ENCODE measurements around the gene TGFBR1.

DNA sequence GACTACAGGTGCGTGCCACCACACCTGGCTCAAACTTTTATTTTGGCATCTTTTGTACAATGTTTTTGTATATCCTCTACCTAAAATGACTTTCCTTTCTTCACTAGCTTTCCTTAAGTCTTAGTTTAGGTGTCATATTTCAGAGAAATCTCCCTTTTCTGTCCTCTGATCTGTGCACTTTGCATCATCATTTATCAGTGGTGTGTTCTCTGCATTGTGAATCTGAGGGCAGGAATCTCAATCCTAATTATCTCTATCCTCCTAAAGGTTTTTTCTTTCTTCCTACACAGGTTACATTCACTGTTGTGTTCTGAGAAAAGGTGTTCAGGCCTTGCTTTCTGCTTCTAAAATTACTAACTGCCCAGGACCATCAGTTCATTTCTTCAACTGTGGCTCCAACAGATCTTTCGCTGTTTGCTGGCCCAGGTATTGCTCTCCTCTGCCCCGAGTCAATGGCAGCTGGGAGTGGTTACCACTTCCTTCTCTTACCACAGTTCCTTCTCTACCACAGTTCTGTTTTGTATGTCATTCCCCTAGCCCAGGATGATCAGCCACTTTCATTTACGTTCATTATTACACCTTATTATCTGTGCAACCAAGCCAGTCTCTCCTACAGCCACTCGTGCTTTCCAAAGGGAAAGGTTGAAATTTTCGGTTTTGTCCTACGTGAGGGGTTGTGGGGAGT, 14.0 kb downstream of the TGFBR1 start:
- TF ChIP-seq, protein P1, sequence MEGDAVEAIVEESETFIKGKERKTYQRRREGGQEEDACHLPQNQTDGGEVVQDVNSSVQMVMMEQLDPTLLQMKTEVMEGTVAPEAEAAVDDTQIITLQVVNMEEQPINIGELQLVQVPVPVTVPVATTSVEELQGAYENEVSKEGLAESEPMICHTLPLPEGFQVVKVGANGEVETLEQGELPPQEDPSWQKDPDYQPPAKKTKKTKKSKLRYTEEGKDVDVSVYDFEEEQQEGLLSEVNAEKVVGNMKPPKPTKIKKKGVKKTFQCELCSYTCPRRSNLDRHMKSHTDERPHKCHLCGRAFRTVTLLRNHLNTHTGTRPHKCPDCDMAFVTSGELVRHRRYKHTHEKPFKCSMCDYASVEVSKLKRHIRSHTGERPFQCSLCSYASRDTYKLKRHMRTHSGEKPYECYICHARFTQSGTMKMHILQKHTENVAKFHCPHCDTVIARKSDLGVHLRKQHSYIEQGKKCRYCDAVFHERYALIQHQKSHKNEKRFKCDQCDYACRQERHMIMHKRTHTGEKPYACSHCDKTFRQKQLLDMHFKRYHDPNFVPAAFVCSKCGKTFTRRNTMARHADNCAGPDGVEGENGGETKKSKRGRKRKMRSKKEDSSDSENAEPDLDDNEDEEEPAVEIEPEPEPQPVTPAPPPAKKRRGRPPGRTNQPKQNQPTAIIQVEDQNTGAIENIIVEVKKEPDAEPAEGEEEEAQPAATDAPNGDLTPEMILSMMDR (IDR thresholded peaks at IDR 0.05) = no peak
- TF ChIP-seq POLR2A (IDR thresholded peaks at IDR 0.05) = no peak
